Kidney (tissue), 22 donors: ENCODE results near the gene DERL3. TPM values are rescaled to one million over a fixed set of nuclear protein-coding genes. Genes with fewer than 3 reads are reported as not detected.

ENCODE experiments used
- DNase-seq, 5 donors: peaks; one replicate each; pipeline ENCODE4 v3.0.0-alpha.2; 2013 to 2020
- FAIRE-seq: peaks from 2 replicates; lab custom pipeline; 2012; peaks lifted over from hg19 to GRCh38; lab: Jason Lieb, UNC
- H3K27ac ChIP-seq, 2 donors: one replicate each; pipeline ENCODE4 v1.7.0; 2013; ENCODE audit warnings: low read depth in 2 of 2, low read length in 2 of 2, inconsistent platforms in 1 of 2
- H3K27me3 ChIP-seq: one replicate; pipeline ENCODE4 v1.7.1; 2013; ENCODE audit warnings: low read length, inconsistent platforms; ENCODE audit not compliant: control insufficient read depth, insufficient read depth
- H3K36me3 ChIP-seq, 3 donors: one replicate each; pipeline versions ENCODE4 v1.7.0 to v1.7.1; 2013; ENCODE audit warnings: low read length in 3 of 3, control low read depth in 1 of 3, inconsistent platforms in 1 of 3; ENCODE audit not compliant: insufficient read depth in 3 of 3, control insufficient read depth in 2 of 3
- H3K4me1 ChIP-seq, 3 donors: one replicate each; pipeline versions ENCODE4 v1.7.0 to v1.7.1; 2013; ENCODE audit warnings: low read length in 3 of 3, inconsistent platforms in 1 of 3, low read depth in 1 of 3; ENCODE audit not compliant: control insufficient read depth in 2 of 3, insufficient read depth in 2 of 3
- H3K4me3 ChIP-seq, 3 donors: one replicate each; pipeline versions ENCODE4 v1.7.0 to v1.8.1; 2013; ENCODE audit warnings: low read length in 3 of 3, control low read depth in 1 of 3, inconsistent platforms in 1 of 3
- H3K9ac ChIP-seq, 3 donors: one replicate each; pipeline versions ENCODE4 v1.7.0 to v1.7.1; 2013; ENCODE audit warnings: low read length in 3 of 3, control low read depth in 1 of 3, inconsistent platforms in 1 of 3
- H3K9me3 ChIP-seq, 3 donors: one replicate each; pipeline versions ENCODE4 v1.7.0 to v1.7.1; 2013; ENCODE audit warnings: low read length in 3 of 3, control low read depth in 1 of 3, inconsistent platforms in 1 of 3; ENCODE audit not compliant: control insufficient read depth in 2 of 3, insufficient read depth in 1 of 3
- intact Hi-C: fragments of 100-400 bp; cut with DNase I; formaldehyde crosslinking; loops from one replicate; pipeline ENCODE4 v1.11.1; 2022
- long read RNA-seq, 10 donors: library from polyadenylated mRNA in 1 of 10; unstranded in 1 of 10; transcript quantifications; one replicate each; pipeline ENCODE4 v2.0.0 and lab custom pipeline, GENCODE V29; 2021 to 2026
- polyA plus RNA-seq: library from polyadenylated mRNA; stranded (reverse); fragments of 350-450 nt; fragmentation: Illumina TruSeq; extraction: RNeasy Lipid Tissue Mini Kit (QIAGEN cat#74804); gene quantifications from one replicate; pipeline ENCODE4 v1.2.3, GENCODE V29; 2014; ENCODE audit warnings: low read depth, low replicate concordance; ENCODE audit not compliant: insufficient read depth
- total RNA-seq: library from RNA; stranded (reverse); fragmentation: NEBNext Ultra II Directional; extraction: Animal tissue kit (Norgen Biotek cat#: 25700); gene quantifications from one replicate; pipeline ENCODE4 v1.2.1, GENCODE V29; 2021
- TF ChIP-seq, protein P1 (sequence below): IDR thresholded peaks from 3 replicates; pipeline ENCODE4 v1.5.1; 2012; ENCODE audit warnings: mild to moderate bottlenecking, moderate library complexity, borderline replicate concordance; ENCODE audit not compliant: insufficient read depth; ENCODE audit errors: extremely low read depth
- donor health status: control.
- donor health status: control.
- donor health status: control.
- donor health status: control.
- donor health status: control.
- donor health status: DM: yes; HTN: yes; CAD: no.
- donor health status: Normal renal cell carcinoma (clear cell type).

DERL3 gene
- total RNA-seq (24.7 TPM), polyA plus RNA-seq (3.1 TPM)
- long read RNA-seq, donor 1, result 0 reads
- long read RNA-seq, donor 2, partial matches to known transcripts, result 0 of 1 reads
- long read RNA-seq, donor 2, other reads (novel, unspliced or antisense), result 0 of 1 reads
- long read RNA-seq, donor 3, partial matches to known transcripts, result 0 of 1 reads
- long read RNA-seq, donor 3, other reads (novel, unspliced or antisense), result 0 of 1 reads
- long read RNA-seq, donor 4, partial matches to known transcripts, result 0 of 1 reads
- long read RNA-seq, donor 4, other reads (novel, unspliced or antisense), result 0 of 1 reads
- long read RNA-seq, donor 5, partial matches to known transcripts, result 0 of 1 reads
- long read RNA-seq, donor 5, other reads (novel, unspliced or antisense), result 0 of 1 reads
- long read RNA-seq, donor 6, partial matches to known transcripts, result 0 of 2 reads
- long read RNA-seq, donor 6, other reads (novel, unspliced or antisense), result 0 of 2 reads
- long read RNA-seq, donor 7, transcript DERL3-202 (7 exons, 860 nt), result major isoform, 9 of 17 reads
- long read RNA-seq, donor 7, partial matches to known transcripts, result 6 of 17 reads
- long read RNA-seq, donor 7, other reads (novel, unspliced or antisense), result 1 of 17 reads
- long read RNA-seq, donor 8, partial matches to known transcripts, result 0 of 2 reads
- long read RNA-seq, donor 8, other reads (novel, unspliced or antisense), result 0 of 2 reads
- long read RNA-seq, donor 9, result 0 reads
- long read RNA-seq, donor 10, partial matches to known transcripts, result 0 of 1 reads
- long read RNA-seq, donor 10, other reads (novel, unspliced or antisense), result 0 of 1 reads

- DNase-seq (peak; percentile 99), FAIRE-seq (peak; percentile 98)
- Histone ChIP-seq H3K9me3 (no peaks in the 10 kb centered on the region), H3K36me3 (peaks cover 0 to 4% (median 2%) of the 10 kb centered on the region in 3 donors), H3K9ac (no peak within 1 kb of the TSS), H3K4me1 (peaks cover 0 to 5% (median 0%) of the 10 kb centered on the region in 3 donors), H3K27ac (no peak within 1 kb of the TSS), H3K27me3 (no peaks in the 10 kb centered on the region), H3K4me3 (peak within 1 kb of the TSS; percentile 34 to 64 (median 46))
- TF ChIP-seq, protein P1, sequence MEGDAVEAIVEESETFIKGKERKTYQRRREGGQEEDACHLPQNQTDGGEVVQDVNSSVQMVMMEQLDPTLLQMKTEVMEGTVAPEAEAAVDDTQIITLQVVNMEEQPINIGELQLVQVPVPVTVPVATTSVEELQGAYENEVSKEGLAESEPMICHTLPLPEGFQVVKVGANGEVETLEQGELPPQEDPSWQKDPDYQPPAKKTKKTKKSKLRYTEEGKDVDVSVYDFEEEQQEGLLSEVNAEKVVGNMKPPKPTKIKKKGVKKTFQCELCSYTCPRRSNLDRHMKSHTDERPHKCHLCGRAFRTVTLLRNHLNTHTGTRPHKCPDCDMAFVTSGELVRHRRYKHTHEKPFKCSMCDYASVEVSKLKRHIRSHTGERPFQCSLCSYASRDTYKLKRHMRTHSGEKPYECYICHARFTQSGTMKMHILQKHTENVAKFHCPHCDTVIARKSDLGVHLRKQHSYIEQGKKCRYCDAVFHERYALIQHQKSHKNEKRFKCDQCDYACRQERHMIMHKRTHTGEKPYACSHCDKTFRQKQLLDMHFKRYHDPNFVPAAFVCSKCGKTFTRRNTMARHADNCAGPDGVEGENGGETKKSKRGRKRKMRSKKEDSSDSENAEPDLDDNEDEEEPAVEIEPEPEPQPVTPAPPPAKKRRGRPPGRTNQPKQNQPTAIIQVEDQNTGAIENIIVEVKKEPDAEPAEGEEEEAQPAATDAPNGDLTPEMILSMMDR, result peak; percentile 15
- intact Hi-C loops, result no loop called here
Measured at GRCh38 chr22:23838681-23839468, at the start of gene DERL3. DERL3 (minus strand) TSS chr22:23839006; CDS start chr22:23838987, 19 bp downstream.

DNA sequence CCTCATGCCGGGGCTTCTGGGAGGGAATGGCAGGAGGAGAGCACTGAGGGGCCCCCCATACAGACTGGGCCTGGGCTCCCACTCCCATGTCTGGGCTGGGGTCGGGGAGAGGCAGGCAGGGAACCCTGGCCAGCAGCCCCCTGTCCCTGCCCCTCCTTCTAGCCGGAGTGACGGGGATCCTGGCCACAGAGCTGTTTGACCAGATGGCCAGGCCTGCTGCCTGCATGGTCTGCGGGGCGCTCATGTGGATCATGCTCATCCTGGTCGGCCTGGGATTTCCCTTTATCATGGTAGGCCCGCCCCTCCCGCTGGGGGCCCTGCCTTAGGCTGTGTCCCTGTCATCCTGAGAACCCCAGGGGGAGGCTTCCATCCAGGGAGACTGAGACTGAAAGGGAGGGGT lies 45.3 kb upstream of the DERL3 start:
- no peak overlapping the region for H3K9ac ChIP-seq
- H3K27ac ChIP-seq, result no peak overlapping the region
- TF ChIP-seq, protein P1, result no peak
- DNase-seq (no peak), FAIRE-seq (no peak)
- peaks cover 0 to 27% (median 12%) of the 10 kb centered on the region in 3 donors for H3K36me3 ChIP-seq
- no peaks in the 10 kb centered on the region for H3K27me3 ChIP-seq
- no peaks in the 10 kb centered on the region for H3K9me3 ChIP-seq
- no peak overlapping the region for H3K4me3 ChIP-seq
- intact Hi-C loops, result no loop called here
- H3K4me1 ChIP-seq, result no peaks in the 10 kb centered on the region

DNA sequence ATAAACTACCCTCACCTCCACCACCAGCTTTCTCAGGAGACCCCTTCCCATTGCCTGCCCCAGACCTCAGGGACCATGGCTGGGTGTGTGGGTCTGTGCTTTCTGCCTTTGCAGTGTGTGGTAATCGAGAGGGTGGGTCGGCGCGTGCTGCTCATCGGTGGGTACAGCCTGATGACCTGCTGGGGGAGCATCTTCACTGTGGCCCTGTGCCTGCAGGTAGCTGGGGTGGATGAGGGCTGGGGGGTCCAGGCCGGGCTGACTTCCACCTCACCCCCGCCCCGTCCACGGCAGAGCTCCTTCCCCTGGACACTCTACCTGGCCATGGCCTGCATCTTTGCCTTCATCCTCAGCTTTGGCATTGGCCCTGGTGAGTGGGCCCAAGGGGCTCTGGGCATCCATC lies 44.9 kb upstream of the DERL3 start:
- no peaks in the 10 kb centered on the region for H3K9me3 ChIP-seq
- H3K4me1 ChIP-seq, result no peaks in the 10 kb centered on the region
- intact Hi-C loops, result no loop called here
- no peak overlapping the region for H3K9ac ChIP-seq
- TF ChIP-seq, protein P1, result no peak
- peak in 1 of 5 donors; percentile 62 for DNase-seq
- no peak overlapping the region for H3K4me3 ChIP-seq
- FAIRE-seq, result no peak
- no peaks in the 10 kb centered on the region for H3K27me3 ChIP-seq
- peaks cover 0 to 27% (median 12%) of the 10 kb centered on the region in 3 donors for H3K36me3 ChIP-seq
- H3K27ac ChIP-seq, result no peak overlapping the region
